Heart left ventricle (tissue), 13 donors: ENCODE results near the gene DDA1.

Source experiments
- POLR2A ChIP-seq, 2 donors: fragments of 450-650 bp; IDR thresholded peaks; one replicate each; pipeline ENCODE4 v1.6.1; 2017; ENCODE audit warnings: antibody characterized with exemption in 2 of 2, mild to moderate bottlenecking in 2 of 2, moderate library complexity in 2 of 2
- TF ChIP-seq, protein P1 (sequence below), 12 donors: fragments of 200-600 bp; sonication (generic) in 4 of 12; IDR thresholded peaks; one replicate each; pipeline versions ENCODE4 v1.5.0 to v1.8.0; 2018 to 2022; ENCODE audit warnings: antibody characterized with exemption in 12 of 12, mild to moderate bottlenecking in 5 of 12
- donor health status: ischemic (EF 13 %, LVEDD 7.1; RV severe dilation, severe dysfunction).
- donor health status: DM: no; HTN: yes; CAD: no.
- donor health status: DM: no; HTN: no; CAD: no.
- donor health status: ischemic (EF 25% LVEDD 6.9; RV normal size, moderate dysfunction).
- donor health status: ischemic (EF 25% LVEDD 5.7; RV mildly dilated, moderate dysfunction).
- donor health status: ischemic (EF 35%, LVEDD 5.7; RV mildly dilated, moderate dysfunction).
- donor health status: nonischemic (EF 11% LVEDD 7.7; RV severe dilation, severe dysfunction).
- donor health status: DM: yes; HTN: yes; CAD: no.
- donor health status: PGD.
- donor health status: ischemic (EF 29% LVEDD 5.4; RV normal size, mild dysfunction).
- donor health status: nonischemic (EF 23%, LVEDD 6.1; RV moderate dilation, normal function).

DNA sequence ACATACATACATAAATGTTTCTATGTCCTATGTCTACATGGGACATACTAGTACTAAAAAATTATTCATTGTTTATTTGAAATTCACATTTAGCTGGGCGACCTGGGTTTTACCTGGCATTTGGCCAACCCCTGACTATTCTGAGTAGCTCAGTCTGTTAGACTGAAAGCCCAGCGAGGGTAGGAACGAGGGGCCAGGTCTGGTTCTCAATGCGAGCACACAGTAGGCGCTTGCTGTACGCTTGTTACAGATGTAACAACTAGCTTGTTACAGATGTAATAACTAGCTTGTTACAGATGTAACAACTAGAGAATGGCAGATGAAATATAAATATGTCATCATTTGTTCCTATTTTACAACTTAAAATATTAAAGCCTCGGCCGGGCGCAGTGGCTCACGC, 26.2 kb downstream of the DDA1 start:
- TF ChIP-seq, protein P1, sequence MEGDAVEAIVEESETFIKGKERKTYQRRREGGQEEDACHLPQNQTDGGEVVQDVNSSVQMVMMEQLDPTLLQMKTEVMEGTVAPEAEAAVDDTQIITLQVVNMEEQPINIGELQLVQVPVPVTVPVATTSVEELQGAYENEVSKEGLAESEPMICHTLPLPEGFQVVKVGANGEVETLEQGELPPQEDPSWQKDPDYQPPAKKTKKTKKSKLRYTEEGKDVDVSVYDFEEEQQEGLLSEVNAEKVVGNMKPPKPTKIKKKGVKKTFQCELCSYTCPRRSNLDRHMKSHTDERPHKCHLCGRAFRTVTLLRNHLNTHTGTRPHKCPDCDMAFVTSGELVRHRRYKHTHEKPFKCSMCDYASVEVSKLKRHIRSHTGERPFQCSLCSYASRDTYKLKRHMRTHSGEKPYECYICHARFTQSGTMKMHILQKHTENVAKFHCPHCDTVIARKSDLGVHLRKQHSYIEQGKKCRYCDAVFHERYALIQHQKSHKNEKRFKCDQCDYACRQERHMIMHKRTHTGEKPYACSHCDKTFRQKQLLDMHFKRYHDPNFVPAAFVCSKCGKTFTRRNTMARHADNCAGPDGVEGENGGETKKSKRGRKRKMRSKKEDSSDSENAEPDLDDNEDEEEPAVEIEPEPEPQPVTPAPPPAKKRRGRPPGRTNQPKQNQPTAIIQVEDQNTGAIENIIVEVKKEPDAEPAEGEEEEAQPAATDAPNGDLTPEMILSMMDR (IDR thresholded peaks at IDR 0.05): no peak
- no peak for TF ChIP-seq POLR2A (IDR thresholded peaks at IDR 0.05)
